ENCODE results near the gene NR2C2AP. TPM values are rescaled to one million over a fixed set of nuclear protein-coding genes. Genes with fewer than 3 reads are reported as not detected.

The NR2C2AP gene
- total and polyA plus RNA-seq, 2 of the 13 experiments (the other 11 are each of a cell fraction or from before 2014, with no cell fraction given): 12.2 to 26.8 TPM

- TF ChIP-seq ZFP36 (IDR thresholded peaks at IDR 0.05; ENCODE audit: borderline replicate concordance, low read depth, low read length, partially characterized antibody) (no peak), ZNF556 (CRISPR knock-in tag; IDR thresholded peaks at IDR 0.05; ENCODE audit: borderline replicate concordance) (no peak), ZBTB3 (CRISPR knock-in tag; IDR thresholded peaks at IDR 0.05; ENCODE audit: borderline replicate concordance, low read depth) (no peak), TAF1 (CRISPR knock-in tag; IDR thresholded peaks at IDR 0.05) (no peak; the same call in 1 of the 2 replicates), MTERF4 (CRISPR knock-in tag; IDR thresholded peaks at IDR 0.05) (no peak), SMARCC2 (IDR thresholded peaks at IDR 0.05) (no peak), TOPORS (CRISPR knock-in tag; IDR thresholded peaks at IDR 0.05) (0 out of 2 replicates have a peak, but pooled peaks have one; percentile 24), YEATS4 (CRISPR knock-in tag; IDR thresholded peaks at IDR 0.05; ENCODE audit: borderline replicate concordance) (peak; percentile 14; the same call in 1 of the 2 replicates), ZNF879 (CRISPR knock-in tag; IDR thresholded peaks at IDR 0.05) (no peak), CC2D1A (CRISPR knock-in tag; IDR thresholded peaks at IDR 0.05) (no peak), TRAFD1 (CRISPR knock-in tag; IDR thresholded peaks at IDR 0.05; ENCODE audit: borderline replicate concordance) (no peak)
- TF ChIP-seq, protein P1, sequence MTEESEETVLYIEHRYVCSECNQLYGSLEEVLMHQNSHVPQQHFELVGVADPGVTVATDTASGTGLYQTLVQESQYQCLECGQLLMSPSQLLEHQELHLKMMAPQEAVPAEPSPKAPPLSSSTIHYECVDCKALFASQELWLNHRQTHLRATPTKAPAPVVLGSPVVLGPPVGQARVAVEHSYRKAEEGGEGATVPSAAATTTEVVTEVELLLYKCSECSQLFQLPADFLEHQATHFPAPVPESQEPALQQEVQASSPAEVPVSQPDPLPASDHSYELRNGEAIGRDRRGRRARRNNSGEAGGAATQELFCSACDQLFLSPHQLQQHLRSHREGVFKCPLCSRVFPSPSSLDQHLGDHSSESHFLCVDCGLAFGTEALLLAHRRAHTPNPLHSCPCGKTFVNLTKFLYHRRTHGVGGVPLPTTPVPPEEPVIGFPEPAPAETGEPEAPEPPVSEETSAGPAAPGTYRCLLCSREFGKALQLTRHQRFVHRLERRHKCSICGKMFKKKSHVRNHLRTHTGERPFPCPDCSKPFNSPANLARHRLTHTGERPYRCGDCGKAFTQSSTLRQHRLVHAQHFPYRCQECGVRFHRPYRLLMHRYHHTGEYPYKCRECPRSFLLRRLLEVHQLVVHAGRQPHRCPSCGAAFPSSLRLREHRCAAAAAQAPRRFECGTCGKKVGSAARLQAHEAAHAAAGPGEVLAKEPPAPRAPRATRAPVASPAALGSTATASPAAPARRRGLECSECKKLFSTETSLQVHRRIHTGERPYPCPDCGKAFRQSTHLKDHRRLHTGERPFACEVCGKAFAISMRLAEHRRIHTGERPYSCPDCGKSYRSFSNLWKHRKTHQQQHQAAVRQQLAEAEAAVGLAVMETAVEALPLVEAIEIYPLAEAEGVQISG (CRISPR knock-in tag; IDR thresholded peaks at IDR 0.05): peak; percentile 43; the same call in 1 of the 2 replicates
- TF ChIP-seq, protein P2, sequence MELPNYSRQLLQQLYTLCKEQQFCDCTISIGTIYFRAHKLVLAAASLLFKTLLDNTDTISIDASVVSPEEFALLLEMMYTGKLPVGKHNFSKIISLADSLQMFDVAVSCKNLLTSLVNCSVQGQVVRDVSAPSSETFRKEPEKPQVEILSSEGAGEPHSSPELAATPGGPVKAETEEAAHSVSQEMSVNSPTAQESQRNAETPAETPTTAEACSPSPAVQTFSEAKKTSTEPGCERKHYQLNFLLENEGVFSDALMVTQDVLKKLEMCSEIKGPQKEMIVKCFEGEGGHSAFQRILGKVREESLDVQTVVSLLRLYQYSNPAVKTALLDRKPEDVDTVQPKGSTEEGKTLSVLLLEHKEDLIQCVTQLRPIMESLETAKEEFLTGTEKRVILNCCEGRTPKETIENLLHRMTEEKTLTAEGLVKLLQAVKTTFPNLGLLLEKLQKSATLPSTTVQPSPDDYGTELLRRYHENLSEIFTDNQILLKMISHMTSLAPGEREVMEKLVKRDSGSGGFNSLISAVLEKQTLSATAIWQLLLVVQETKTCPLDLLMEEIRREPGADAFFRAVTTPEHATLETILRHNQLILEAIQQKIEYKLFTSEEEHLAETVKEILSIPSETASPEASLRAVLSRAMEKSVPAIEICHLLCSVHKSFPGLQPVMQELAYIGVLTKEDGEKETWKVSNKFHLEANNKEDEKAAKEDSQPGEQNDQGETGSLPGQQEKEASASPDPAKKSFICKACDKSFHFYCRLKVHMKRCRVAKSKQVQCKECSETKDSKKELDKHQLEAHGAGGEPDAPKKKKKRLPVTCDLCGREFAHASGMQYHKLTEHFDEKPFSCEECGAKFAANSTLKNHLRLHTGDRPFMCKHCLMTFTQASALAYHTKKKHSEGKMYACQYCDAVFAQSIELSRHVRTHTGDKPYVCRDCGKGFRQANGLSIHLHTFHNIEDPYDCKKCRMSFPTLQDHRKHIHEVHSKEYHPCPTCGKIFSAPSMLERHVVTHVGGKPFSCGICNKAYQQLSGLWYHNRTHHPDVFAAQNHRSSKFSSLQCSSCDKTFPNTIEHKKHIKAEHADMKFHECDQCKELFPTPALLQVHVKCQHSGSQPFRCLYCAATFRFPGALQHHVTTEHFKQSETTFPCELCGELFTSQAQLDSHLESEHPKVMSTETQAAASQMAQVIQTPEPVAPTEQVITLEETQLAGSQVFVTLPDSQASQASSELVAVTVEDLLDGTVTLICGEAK (IDR thresholded peaks at IDR 0.05): no peak
- TF ChIP-seq, protein P2 (CRISPR knock-in tag; IDR thresholded peaks at IDR 0.05): no peak
Measured at GRCh38 chr19:19203012-19203856, at the start of gene NR2C2AP (continued).

Data from HepG2 (cell line).